ENCODE results near the gene USP17L30. TPM values are rescaled to one million over a fixed set of nuclear protein-coding genes. Genes with fewer than 3 reads are reported as not detected.
"Not testable (repeated sequence)": the region's sequence is repeated elsewhere in the genome, so short reads cannot be mapped to it uniquely, and the experiment has no call there.

The USP17L30 gene
- not detected in 2 replicates for total RNA-seq (2014; rRNA removed; shearing (Covaris generic))

- not testable (repeated sequence) for DNase-seq (ENCODE audit: low spot score)
Measured at GRCh38 chr4:9362829-9363228, at the start of gene USP17L30. TSS of gene USP17L30 (plus strand) at chr4:9363129. CDS start at chr4:9363129, 0 bp downstream.

- not testable (repeated sequence) for DNase-seq (ENCODE audit: low spot score)
Measured at GRCh38 chr4:9324191-9324590, 38.7 kb upstream of the USP17L30 start.

GRCh38 chr4:9324865-9325264 lies 38.1 kb upstream of the USP17L30 start, which contains the start of gene USP17L24:
TSS of gene USP17L24 (plus strand) at chr4:9325165. CDS start at chr4:9325165, 0 bp downstream.
- DNase-seq (ENCODE audit: low spot score) = not testable (repeated sequence)

- DNase-seq (ENCODE audit: low spot score) = not testable (repeated sequence)
Measured at GRCh38 chr4:9329611-9330010, 33.3 kb upstream of the USP17L30 start, which contains the start of gene USP17L25. TSS of gene USP17L25 (plus strand) at chr4:9329911. CDS start at chr4:9329911, 0 bp downstream.

- not testable (repeated sequence) for DNase-seq (ENCODE audit: low spot score)
Measured at GRCh38 chr4:9334358-9334757, 28.6 kb upstream of the USP17L30 start, which contains the start of gene USP17L26. TSS of gene USP17L26 (plus strand) at chr4:9334658. CDS start at chr4:9334658, 0 bp downstream.

GRCh38 chr4:9339103-9339502 lies 23.8 kb upstream of the USP17L30 start, which contains the start of gene USP17L5:
TSS of gene USP17L5 (plus strand) at chr4:9339403. CDS start at chr4:9339403, 0 bp downstream.
- DNase-seq (ENCODE audit: low spot score) = not testable (repeated sequence)

- DNase-seq (ENCODE audit: low spot score) = not testable (repeated sequence)
Measured at GRCh38 chr4:9343848-9344247, 19.1 kb upstream of the USP17L30 start, which contains the start of gene USP17L27. TSS of gene USP17L27 (plus strand) at chr4:9344148. CDS start at chr4:9344148, 0 bp downstream.

- not testable (repeated sequence) for DNase-seq (ENCODE audit: low spot score)
Measured at GRCh38 chr4:9348593-9348992, 14.3 kb upstream of the USP17L30 start, which contains the start of gene USP17L28. TSS of gene USP17L28 (plus strand) at chr4:9348893. CDS start at chr4:9348893, 0 bp downstream.

- DNase-seq (ENCODE audit: low spot score) = not testable (repeated sequence)
Measured at GRCh38 chr4:9350866-9351265, 12.1 kb upstream of the USP17L30 start.

- DNase-seq (ENCODE audit: low spot score) = not testable (repeated sequence)
Measured at GRCh38 chr4:9353338-9353737, 9.6 kb upstream of the USP17L30 start, which contains the start of gene USP17L29. TSS of gene USP17L29 (plus strand) at chr4:9353638. CDS start at chr4:9353638, 0 bp downstream.

GRCh38 chr4:9379881-9380280 lies 17.0 kb downstream of the USP17L30 start:
- not testable (repeated sequence) for DNase-seq (ENCODE audit: low spot score)

GRCh38 chr4:9381012-9381534 lies 18.1 kb downstream of the USP17L30 start:
- not testable (repeated sequence) for DNase-seq (ENCODE audit: low spot score)

GRCh38 chr4:9384126-9384525 lies 21.2 kb downstream of the USP17L30 start:
- DNase-seq (ENCODE audit: low spot score) = no peak

- not testable (repeated sequence) for DNase-seq (ENCODE audit: low spot score)
Measured at GRCh38 chr4:9389001-9389400, 26.1 kb downstream of the USP17L30 start.

- DNase-seq (ENCODE audit: low spot score) = not testable (repeated sequence)
Measured at GRCh38 chr4:9405774-9406173, 42.8 kb downstream of the USP17L30 start.

GRCh38 chr4:9406491-9406890 lies 43.6 kb downstream of the USP17L30 start:
- DNase-seq (ENCODE audit: low spot score) = not testable (repeated sequence)

- DNase-seq (ENCODE audit: low spot score) = no peak
Measured at GRCh38 chr4:9409793-9410192, 46.9 kb downstream of the USP17L30 start.

Other genes starting within 250 kb of the USP17L30 start
- not detected in 2 replicates for gene FAM90A26, start 192.7 kb upstream of the USP17L30 start, total RNA-seq (2014; rRNA removed; shearing (Covaris generic))
- not detected in 2 replicates for gene USP17L10, start 152.5 kb upstream of the USP17L30 start, total RNA-seq (2014; rRNA removed; shearing (Covaris generic))
- not detected in 2 replicates for gene USP17L11, start 147.7 kb upstream of the USP17L30 start, total RNA-seq (2014; rRNA removed; shearing (Covaris generic))
- not detected in 2 replicates for gene USP17L12, start 143.0 kb upstream of the USP17L30 start, total RNA-seq (2014; rRNA removed; shearing (Covaris generic))
- gene USP17L13, start 138.2 kb upstream of the USP17L30 start, total RNA-seq (2014; rRNA removed; shearing (Covaris generic)) = not detected in 2 replicates
- gene USP17L15, start 128.7 kb upstream of the USP17L30 start, total RNA-seq (2014; rRNA removed; shearing (Covaris generic)) = not detected in 2 replicates
- not detected in 2 replicates for gene USP17L17, start 119.2 kb upstream of the USP17L30 start, total RNA-seq (2014; rRNA removed; shearing (Covaris generic))
- not detected in 2 replicates for gene USP17L18, start 114.5 kb upstream of the USP17L30 start, total RNA-seq (2014; rRNA removed; shearing (Covaris generic))
- gene USP17L19, start 109.8 kb upstream of the USP17L30 start, total RNA-seq (2014; rRNA removed; shearing (Covaris generic)) = not detected in 2 replicates
- not detected in 2 replicates for gene USP17L20, start 105.0 kb upstream of the USP17L30 start, total RNA-seq (2014; rRNA removed; shearing (Covaris generic))
- gene USP17L21, start 100.3 kb upstream of the USP17L30 start, total RNA-seq (2014; rRNA removed; shearing (Covaris generic)) = not detected in 2 replicates
- not detected in 2 replicates for gene USP17L22, start 95.5 kb upstream of the USP17L30 start, total RNA-seq (2014; rRNA removed; shearing (Covaris generic))
- not detected in 2 replicates for gene USP17L24, start 38.0 kb upstream of the USP17L30 start, total RNA-seq (2014; rRNA removed; shearing (Covaris generic))
- not detected in 2 replicates for gene USP17L25, start 33.2 kb upstream of the USP17L30 start, total RNA-seq (2014; rRNA removed; shearing (Covaris generic))
- not detected in 2 replicates for gene USP17L26, start 28.5 kb upstream of the USP17L30 start, total RNA-seq (2014; rRNA removed; shearing (Covaris generic))
- not detected in 2 replicates for gene USP17L5, start 23.7 kb upstream of the USP17L30 start, total RNA-seq (2014; rRNA removed; shearing (Covaris generic))
- gene USP17L27, start 19.0 kb upstream of the USP17L30 start, total RNA-seq (2014; rRNA removed; shearing (Covaris generic)) = not detected in 2 replicates
- gene USP17L28, start 14.2 kb upstream of the USP17L30 start, total RNA-seq (2014; rRNA removed; shearing (Covaris generic)) = not detected in 2 replicates
- gene USP17L29, start 9.5 kb upstream of the USP17L30 start, total RNA-seq (2014; rRNA removed; shearing (Covaris generic)) = not detected in 2 replicates
- not detected in 2 replicates for gene DEFB131A, start 81.3 kb downstream of the USP17L30 start, total RNA-seq (2014; rRNA removed; shearing (Covaris generic))

Data from A172 (cell line).